DND-41 (cell line): ENCODE results near the gene TGM6.

Experiments used
- CTCF ChIP-seq: IDR thresholded peaks from 2 replicates; pipeline ENCODE4 v1.5.1; 2012; ENCODE audit warnings: borderline replicate concordance, low read length, moderate library complexity, mild to moderate bottlenecking; ENCODE audit not compliant: poor library complexity, severe bottlenecking; ENCODE audit errors: extremely low read depth
- EZH2 ChIP-seq: IDR thresholded peaks from 3 replicates; pipeline ENCODE4 v1.6.1; 2012; ENCODE audit warnings: borderline replicate concordance, low read depth, mild to moderate bottlenecking, moderate library complexity, low read length, inconsistent platforms; ENCODE audit not compliant: severe bottlenecking

GRCh38 chr20:2336471-2336870, 44.2 kb upstream of the TGM6 start:
- TF ChIP-seq CTCF (no peak), EZH2 (no peak)
